Upper lobe of right lung (tissue), 1 donor: ENCODE data around the gene HOXD4. TPM values are rescaled to one million over a fixed set of nuclear protein-coding genes. Genes with fewer than 3 reads are reported as not detected.

Source experiments
- ATAC-seq: fragments of 200-7000 bp; cut with Tn5 transposase; one replicate; pipeline ENCODE4 v1.9.1; 2020; ENCODE audit warnings: mild to moderate bottlenecking, moderate library complexity
- DNase-seq: peaks from one replicate; pipeline ENCODE4 v3.0.0-alpha.2; 2020
- H3K27ac ChIP-seq: fragments of 200-600 bp; one replicate; pipeline ENCODE4 v1.8.0; 2022
- H3K27me3 ChIP-seq: fragments of 200-600 bp; one replicate; pipeline ENCODE4 v1.8.0; 2022; ENCODE audit warnings: mild to moderate bottlenecking
- H3K36me3 ChIP-seq: fragments of 200-600 bp; one replicate; pipeline ENCODE4 v1.8.0; 2022
- H3K4me1 ChIP-seq: fragments of 200-600 bp; one replicate; pipeline ENCODE4 v1.8.0; 2022
- H3K4me3 ChIP-seq: fragments of 200-600 bp; one replicate; pipeline ENCODE4 v1.8.0; 2022; ENCODE audit warnings: mild to moderate bottlenecking
- H3K9me3 ChIP-seq: fragments of 200-600 bp; one replicate; pipeline ENCODE4 v1.8.0; 2022
- CTCF ChIP-seq: fragments of 200-600 bp; IDR thresholded peaks from one replicate; pipeline ENCODE4 v1.8.0; 2022; ENCODE audit warnings: antibody characterized with exemption
- intact Hi-C: fragments of 100-400 bp; cut with DNase I; formaldehyde crosslinking; loops from one replicate; pipeline ENCODE4 v1.11.0; 2022
- total RNA-seq: library from RNA; stranded (reverse); fragmentation: NEBNext Ultra II Directional; extraction: Animal tissue kit (Norgen Biotek cat#: 25700); gene quantifications from one replicate; pipeline ENCODE4 v1.2.1, GENCODE V29; 2021
- donor health status: DM: no; HTN: yes; CAD: no; lungs with severe emphysema.

HOXD4 gene
- total RNA-seq, 1 donor from 2014 or later = 0.84 TPM

- no peaks in the 10 kb centered on the region for H3K36me3 ChIP-seq
- no peak for ATAC-seq
- peak overlapping the region; percentile 26 for H3K4me3 ChIP-seq
Observed at GRCh38 chr2:176178757-176179295, 27.5 kb downstream of the HOXD4 start.

GRCh38 chr2:176181551-176181950 lies 30.2 kb downstream of the HOXD4 start:
- intact Hi-C loops = no loop called here
- Histone ChIP-seq H3K4me1 (peaks cover 8% of the 10 kb centered on the region), H3K27ac (no peak overlapping the region), H3K27me3 (peaks cover 67% of the 10 kb centered on the region), H3K9me3 (no peaks in the 10 kb centered on the region), H3K4me3 (no peak overlapping the region), H3K36me3 (no peaks in the 10 kb centered on the region)
- DNase-seq (no peak), ATAC-seq (no peak)
- TF ChIP-seq CTCF = no peak

More at GRCh38 chr2:176178757-176179295, 27.5 kb downstream of the HOXD4 start:
- H3K27ac ChIP-seq = no peak overlapping the region
- no peak for TF ChIP-seq CTCF
- intact Hi-C loops = no loop called here
- peaks cover 80% of the 10 kb centered on the region for H3K27me3 ChIP-seq
- H3K4me1 ChIP-seq = peaks cover 8% of the 10 kb centered on the region
- no peaks in the 10 kb centered on the region for H3K9me3 ChIP-seq
- DNase-seq = no peak

- ATAC-seq (no peak), DNase-seq (no peak)
- peaks cover 67% of the 10 kb centered on the region for H3K27me3 ChIP-seq
- no peaks in the 10 kb centered on the region for H3K9me3 ChIP-seq
- H3K36me3 ChIP-seq = no peaks in the 10 kb centered on the region
- H3K4me3 ChIP-seq = no peak overlapping the region
- intact Hi-C loops = no loop called here
- TF ChIP-seq CTCF = no peak
- peaks cover 6% of the 10 kb centered on the region for H3K4me1 ChIP-seq
- H3K27ac ChIP-seq = no peak overlapping the region
Observed at GRCh38 chr2:176182671-176183070, 31.3 kb downstream of the HOXD4 start.

GRCh38 chr2:176184749-176185148 lies 33.4 kb downstream of the HOXD4 start:
- no peak overlapping the region for H3K27ac ChIP-seq
- DNase-seq (no peak), ATAC-seq (no peak)
- H3K4me1 ChIP-seq = peaks cover 11% of the 10 kb centered on the region
- H3K36me3 ChIP-seq = no peaks in the 10 kb centered on the region
- intact Hi-C loops = no loop called here
- H3K9me3 ChIP-seq = no peaks in the 10 kb centered on the region
- H3K27me3 ChIP-seq = peaks cover 68% of the 10 kb centered on the region
- H3K4me3 ChIP-seq = no peak overlapping the region
- TF ChIP-seq CTCF = no peak

- H3K4me1 ChIP-seq = peaks cover 13% of the 10 kb centered on the region
- no peak overlapping the region for H3K27ac ChIP-seq
- intact Hi-C loops = no loop called here
- ATAC-seq (no peak), DNase-seq (no peak)
- TF ChIP-seq CTCF = no peak
- peaks cover 69% of the 10 kb centered on the region for H3K27me3 ChIP-seq
- no peaks in the 10 kb centered on the region for H3K36me3 ChIP-seq
- no peak overlapping the region for H3K4me3 ChIP-seq
- no peaks in the 10 kb centered on the region for H3K9me3 ChIP-seq
Observed at GRCh38 chr2:176186024-176186423, 34.7 kb downstream of the HOXD4 start.
